ENCODE data around the gene MLKL. TPM values are rescaled to one million over a fixed set of nuclear protein-coding genes. Genes with fewer than 3 reads are reported as not detected.
A peak's percentile ranks its signal among the peaks of the same experiment; 100 is the strongest.

MLKL gene
- polyA plus RNA-seq, 1 donor (not counting 4 experiments of a cell fraction or from before 2014, with no cell fraction given) = 12.5 TPM

DNA sequence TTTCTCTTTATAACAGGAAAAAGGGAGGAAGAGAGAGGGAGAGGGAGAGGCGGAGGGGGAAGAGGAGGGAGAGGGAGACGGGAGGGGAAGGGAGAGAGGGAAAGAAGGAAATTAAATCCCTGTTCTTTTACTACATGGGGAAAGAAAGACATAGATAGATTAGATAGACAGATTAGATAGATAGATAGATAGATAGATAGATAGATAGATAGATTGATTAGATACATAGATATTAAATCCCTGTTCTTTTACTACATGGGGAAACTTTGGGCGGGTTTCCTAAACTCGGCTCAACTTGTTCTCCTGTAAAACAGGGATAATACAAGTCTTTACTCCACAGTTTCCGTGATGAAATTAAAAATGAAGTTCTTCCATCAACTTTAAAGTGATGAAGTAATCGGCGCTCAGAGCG lies 34.6 kb downstream of the MLKL start:
- peaks cover 9 to 29% of the 10 kb centered on the region in 2 experiments for H3K36me3 ChIP-seq (ENCODE audit: control insufficient read depth in 2 of 2, extremely low read depth in 1 of 2, insufficient read depth in 2 of 2, low read length in 2 of 2)
- H3K27ac ChIP-seq (ENCODE audit: control insufficient read depth, insufficient read depth, low read length) = peak overlapping the region; percentile 88
- H3K4me1 ChIP-seq (ENCODE audit: control insufficient read depth, extremely low read depth, insufficient read depth, low read length) = peaks cover 14% of the 10 kb centered on the region
- peak overlapping the region; percentile 94 for H3K9ac ChIP-seq (ENCODE audit: control insufficient read depth, extremely low read depth, insufficient read depth, low read length)
- no peaks in the 10 kb centered on the region for H3K27me3 ChIP-seq (ENCODE audit: control insufficient read depth, extremely low read depth, insufficient read depth, low read length)
- peak overlapping the region; percentile 86 to 98 (median 92) for H3K4me3 ChIP-seq (ENCODE audit: control insufficient read depth in 2 of 3, extremely low read depth in 1 of 3, insufficient read depth in 2 of 3, low read depth in 1 of 3, low read length in 3 of 3)
- peak overlapping the region; percentile 78 for H3K4me2 ChIP-seq (ENCODE audit: control insufficient read depth, extremely low read depth, insufficient read depth, low read depth, low read length)
- no peak overlapping the region for H2AFZ ChIP-seq (ENCODE audit: control insufficient read depth, low read length)
- peaks cover 53% of the 10 kb centered on the region for H3K79me2 ChIP-seq (ENCODE audit: control insufficient read depth, insufficient read depth, low read length)
- no peaks in the 10 kb centered on the region for H4K20me1 ChIP-seq (ENCODE audit: control insufficient read depth, extremely low read depth, insufficient read depth, low read length)
- DNase-seq (ENCODE audit: low read depth, low spot score) (no peak), FAIRE-seq (no peak)
- TF ChIP-seq, protein P1, sequence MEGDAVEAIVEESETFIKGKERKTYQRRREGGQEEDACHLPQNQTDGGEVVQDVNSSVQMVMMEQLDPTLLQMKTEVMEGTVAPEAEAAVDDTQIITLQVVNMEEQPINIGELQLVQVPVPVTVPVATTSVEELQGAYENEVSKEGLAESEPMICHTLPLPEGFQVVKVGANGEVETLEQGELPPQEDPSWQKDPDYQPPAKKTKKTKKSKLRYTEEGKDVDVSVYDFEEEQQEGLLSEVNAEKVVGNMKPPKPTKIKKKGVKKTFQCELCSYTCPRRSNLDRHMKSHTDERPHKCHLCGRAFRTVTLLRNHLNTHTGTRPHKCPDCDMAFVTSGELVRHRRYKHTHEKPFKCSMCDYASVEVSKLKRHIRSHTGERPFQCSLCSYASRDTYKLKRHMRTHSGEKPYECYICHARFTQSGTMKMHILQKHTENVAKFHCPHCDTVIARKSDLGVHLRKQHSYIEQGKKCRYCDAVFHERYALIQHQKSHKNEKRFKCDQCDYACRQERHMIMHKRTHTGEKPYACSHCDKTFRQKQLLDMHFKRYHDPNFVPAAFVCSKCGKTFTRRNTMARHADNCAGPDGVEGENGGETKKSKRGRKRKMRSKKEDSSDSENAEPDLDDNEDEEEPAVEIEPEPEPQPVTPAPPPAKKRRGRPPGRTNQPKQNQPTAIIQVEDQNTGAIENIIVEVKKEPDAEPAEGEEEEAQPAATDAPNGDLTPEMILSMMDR (optimal IDR thresholded peaks at IDR 0.05 in 1 of 3, IDR thresholded peaks at IDR 0.05 in 1 of 3, conservative IDR thresholded peaks at IDR 0.05 in 1 of 3; ENCODE audit: extremely low read depth in 1 of 3, insufficient read depth in 2 of 3, low read length in 3 of 3) = no peak
- TF ChIP-seq EZH2 (IDR thresholded peaks at IDR 0.05; ENCODE audit: low read length) = no peak
- H3K9me1 ChIP-seq (ENCODE audit: control insufficient read depth, extremely low read depth, insufficient read depth, low read length) = no peaks in the 10 kb centered on the region
- no peaks in the 10 kb centered on the region for H3K9me3 ChIP-seq (ENCODE audit: control insufficient read depth, low read depth, low read length)
- dilution Hi-C loops (cut with MboI; ENCODE audit: extremely low pct_ligation_motif_present, low sequenced_read_pairs) = no loop called here

DNA sequence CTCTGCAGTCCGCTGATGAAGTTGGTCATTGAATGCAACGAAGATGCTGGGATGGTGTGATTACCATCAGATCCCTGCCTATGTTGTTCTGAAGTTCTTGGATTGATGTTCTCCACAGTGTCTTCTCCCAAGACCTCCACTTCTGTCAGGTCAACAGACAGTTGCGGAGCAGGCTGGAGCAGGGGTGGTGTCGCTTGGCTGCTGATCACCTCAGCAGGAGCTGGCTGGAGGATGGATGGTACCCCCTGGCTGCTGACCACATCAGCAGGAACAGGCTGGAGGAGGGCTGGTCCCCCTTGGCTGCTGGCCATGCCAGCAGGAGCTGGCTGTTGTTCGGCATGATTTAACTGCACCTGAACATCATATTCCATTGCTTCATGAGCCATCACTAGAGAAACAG lies 39.6 kb downstream of the MLKL start:
- no peaks in the 10 kb centered on the region for H3K9me3 ChIP-seq (ENCODE audit: control insufficient read depth, low read depth, low read length)
- DNase-seq (ENCODE audit: low read depth, low spot score) = no peak
- peak overlapping the region; percentile 28 for H3K27ac ChIP-seq (ENCODE audit: control insufficient read depth, insufficient read depth, low read length)
- no peak overlapping the region for H3K9ac ChIP-seq (ENCODE audit: control insufficient read depth, extremely low read depth, insufficient read depth, low read length)
- H3K79me2 ChIP-seq (ENCODE audit: control insufficient read depth, insufficient read depth, low read length) = peaks cover 92% of the 10 kb centered on the region
- no peak overlapping the region for H2AFZ ChIP-seq (ENCODE audit: control insufficient read depth, low read length)
- dilution Hi-C loops (cut with MboI; ENCODE audit: extremely low pct_ligation_motif_present, low sequenced_read_pairs) = no loop called here
- H3K4me2 ChIP-seq (ENCODE audit: control insufficient read depth, extremely low read depth, insufficient read depth, low read depth, low read length) = peak overlapping the region; percentile 71
- no peak overlapping the region for H3K4me3 ChIP-seq (ENCODE audit: control insufficient read depth in 2 of 3, extremely low read depth in 1 of 3, insufficient read depth in 2 of 3, low read depth in 1 of 3, low read length in 3 of 3)
- no peaks in the 10 kb centered on the region for H3K27me3 ChIP-seq (ENCODE audit: control insufficient read depth, extremely low read depth, insufficient read depth, low read length)
- peaks cover 36% of the 10 kb centered on the region for H3K4me1 ChIP-seq (ENCODE audit: control insufficient read depth, extremely low read depth, insufficient read depth, low read length)
- FAIRE-seq = no peak
- peaks cover 12 to 62% of the 10 kb centered on the region in 2 experiments for H3K36me3 ChIP-seq (ENCODE audit: control insufficient read depth in 2 of 2, extremely low read depth in 1 of 2, insufficient read depth in 2 of 2, low read length in 2 of 2)
- TF ChIP-seq, protein P1 (optimal IDR thresholded peaks at IDR 0.05 in 1 of 3, IDR thresholded peaks at IDR 0.05 in 1 of 3, conservative IDR thresholded peaks at IDR 0.05 in 1 of 3; ENCODE audit: extremely low read depth in 1 of 3, insufficient read depth in 2 of 3, low read length in 3 of 3) = no peak
- TF ChIP-seq EZH2 (IDR thresholded peaks at IDR 0.05; ENCODE audit: low read length) = no peak
- H3K9me1 ChIP-seq (ENCODE audit: control insufficient read depth, extremely low read depth, insufficient read depth, low read length) = peaks cover 3% of the 10 kb centered on the region
- H4K20me1 ChIP-seq (ENCODE audit: control insufficient read depth, extremely low read depth, insufficient read depth, low read length) = peaks cover 10% of the 10 kb centered on the region

All from keratinocyte (primary cell).